Mesodermal cell (in vitro differentiated cells): Measurements from ENCODE around the gene FAAP100.

Experiments used
- H3K27ac ChIP-seq: 2 replicates; pipeline ENCODE4 v1.7.0; 2013; ENCODE audit warnings: mild to moderate bottlenecking, low read depth, low read length, moderate library complexity; ENCODE audit not compliant: severe bottlenecking
- H3K36me3 ChIP-seq: 2 replicates; pipeline ENCODE4 v1.7.1; 2013; ENCODE audit warnings: mild to moderate bottlenecking, low read length, moderate library complexity; ENCODE audit not compliant: control insufficient read depth, insufficient read depth
- H3K4me1 ChIP-seq: one replicate; pipeline ENCODE4 v1.7.1; 2013; ENCODE audit warnings: mild to moderate bottlenecking, low read length; ENCODE audit not compliant: insufficient read depth, control insufficient read depth, poor library complexity, severe bottlenecking
- H3K4me3 ChIP-seq: 2 replicates; pipeline ENCODE4 v1.7.0; 2013; ENCODE audit warnings: low read length, control low read depth, mild to moderate bottlenecking; ENCODE audit not compliant: insufficient read depth, poor library complexity, severe bottlenecking; ENCODE audit errors: extremely low read depth
- H3K9me3 ChIP-seq: 2 replicates; pipeline ENCODE4 v1.7.1; 2013; ENCODE audit warnings: mild to moderate bottlenecking, low read length, moderate library complexity; ENCODE audit not compliant: control insufficient read depth
- WGBS, 2 experiments: methylation state at CpG; one replicate each; pipeline ENCODE4 v1.1.5; 2013; ENCODE audit warnings: missing lambda C conversion rate in 2 of 2; ENCODE audit not compliant: insufficient coverage in 2 of 2; 5-methylcytosine and 5-hydroxymethylcytosine counted together

Gene FAAP100

GRCh38 chr17:81553018-81553615, 964 bp upstream of the FAAP100 start:
- no peaks in the 10 kb centered on the region for H3K9me3 ChIP-seq
- peaks cover 42% of the 10 kb centered on the region for H3K36me3 ChIP-seq
- peaks cover 33% of the 10 kb centered on the region for H3K4me1 ChIP-seq
- 2 to 5% methylated on average over 13 of the region's 19 CpGs for WGBS, 2 experiments
- H3K4me3 ChIP-seq = peak overlapping the region; percentile 91
- peak overlapping the region; percentile 76 for H3K27ac ChIP-seq

- Histone ChIP-seq H3K4me3 (peak overlapping the region; percentile 91), H3K36me3 (peaks cover 41% of the 10 kb centered on the region), H3K27ac (peak overlapping the region; percentile 36), H3K4me1 (peaks cover 26% of the 10 kb centered on the region), H3K9me3 (no peaks in the 10 kb centered on the region)
- WGBS, 2 experiments = 4 to 6% methylated on average over 59 to 63 of the region's 69 CpGs
Measured at GRCh38 chr17:81551458-81552243, 502 bp downstream of the FAAP100 start.

- peaks cover 47% of the 10 kb centered on the region for H3K36me3 ChIP-seq
- H3K4me1 ChIP-seq = peaks cover 19% of the 10 kb centered on the region
- no peaks in the 10 kb centered on the region for H3K9me3 ChIP-seq
- no peak overlapping the region for H3K27ac ChIP-seq
- peak overlapping the region; percentile 91 for H3K4me3 ChIP-seq
- WGBS, 2 experiments = 93 to 96% methylated on average over 26 to 27 of the region's 27 CpGs
Measured at GRCh38 chr17:81550830-81551457, 1.2 kb downstream of the FAAP100 start.

- H3K27ac ChIP-seq = no peak overlapping the region
- peaks cover 19% of the 10 kb centered on the region for H3K4me1 ChIP-seq
- H3K9me3 ChIP-seq = no peaks in the 10 kb centered on the region
- peaks cover 49% of the 10 kb centered on the region for H3K36me3 ChIP-seq
- H3K4me3 ChIP-seq = no peak overlapping the region
- WGBS, 2 experiments = 96 to 98% methylated on average over 13 to 15 of the region's 15 CpGs
Measured at GRCh38 chr17:81550285-81550684, 1.9 kb downstream of the FAAP100 start.

GRCh38 chr17:81549826-81550225, 2.3 kb downstream of the FAAP100 start:
- Histone ChIP-seq H3K4me1 (peaks cover 19% of the 10 kb centered on the region), H3K9me3 (no peaks in the 10 kb centered on the region), H3K36me3 (peaks cover 52% of the 10 kb centered on the region), H3K27ac (no peak overlapping the region), H3K4me3 (no peak overlapping the region)
- WGBS, 2 experiments = 95 to 97% methylated on average over 6 to 8 of the region's 8 CpGs

GRCh38 chr17:81549031-81549557, 3.1 kb downstream of the FAAP100 start:
- H3K27ac ChIP-seq = no peak overlapping the region
- WGBS, 2 experiments = 95 to 96% methylated on average over 15 to 16 of the region's 16 CpGs
- H3K4me3 ChIP-seq = no peak overlapping the region
- H3K9me3 ChIP-seq = no peaks in the 10 kb centered on the region
- H3K36me3 ChIP-seq = peaks cover 59% of the 10 kb centered on the region
- H3K4me1 ChIP-seq = peaks cover 17% of the 10 kb centered on the region

GRCh38 chr17:81547614-81547982, 4.6 kb downstream of the FAAP100 start:
- WGBS, 2 experiments = 83 to 86% methylated on average over 11 to 13 of the region's 14 CpGs
- H3K4me1 ChIP-seq = peaks cover 8% of the 10 kb centered on the region
- no peak overlapping the region for H3K4me3 ChIP-seq
- H3K36me3 ChIP-seq = peaks cover 73% of the 10 kb centered on the region
- H3K27ac ChIP-seq = no peak overlapping the region
- H3K9me3 ChIP-seq = no peaks in the 10 kb centered on the region

GRCh38 chr17:81546906-81547613, 5.1 kb downstream of the FAAP100 start:
- Histone ChIP-seq H3K36me3 (peaks cover 76% of the 10 kb centered on the region), H3K27ac (no peak overlapping the region), H3K4me3 (no peak overlapping the region), H3K9me3 (no peaks in the 10 kb centered on the region), H3K4me1 (peaks cover 8% of the 10 kb centered on the region)
- 94 to 96% methylated on average over 33 to 34 of the region's 36 CpGs for WGBS, 2 experiments

- peaks cover 79% of the 10 kb centered on the region for H3K36me3 ChIP-seq
- H3K4me3 ChIP-seq = no peak overlapping the region
- H3K27ac ChIP-seq = no peak overlapping the region
- no peaks in the 10 kb centered on the region for H3K9me3 ChIP-seq
- no peaks in the 10 kb centered on the region for H3K4me1 ChIP-seq
- 91 to 93% methylated on average over 21 to 24 of the region's 24 CpGs for WGBS, 2 experiments
Measured at GRCh38 chr17:81545160-81545949, 6.8 kb downstream of the FAAP100 start.
